NOMO-1 treated with DMSO at 0.1 percent for 48 hours (cell line): ENCODE measurements around the gene PA2G4.

Experiments
- DNase-seq: peaks from one replicate; lab custom pipeline; 2025; ENCODE audit not compliant: unreplicated experiment; lab: John Stamatoyannopoulos, UW

Gene PA2G4

GRCh38 chr12:56124133-56124532 lies 19.8 kb downstream of the PA2G4 start:
- no peak for DNase-seq

- peak; percentile 90 for DNase-seq
These were observed 22.4 kb downstream of the PA2G4 start for GRCh38 chr12:56126732-56127239.

- DNase-seq: no peak
These were observed 23.1 kb downstream of the PA2G4 start for GRCh38 chr12:56127485-56127887.

GRCh38 chr12:56127888-56128669 lies 23.7 kb downstream of the PA2G4 start, which contains the start of gene ESYT1:
Gene ESYT1 (plus strand): TSS chr12:56128267. CDS start chr12:56128320, 53 bp downstream.
- DNase-seq: peak; percentile 100

- DNase-seq: no peak
These were observed 24.4 kb downstream of the PA2G4 start for GRCh38 chr12:56128670-56129205.

GRCh38 chr12:56129206-56129941 lies 25.0 kb downstream of the PA2G4 start:
- peak; percentile 55 for DNase-seq

GRCh38 chr12:56129942-56130495 lies 25.7 kb downstream of the PA2G4 start:
- DNase-seq: no peak

GRCh38 chr12:56130876-56131275 lies 26.5 kb downstream of the PA2G4 start:
- DNase-seq: no peak

GRCh38 chr12:56134897-56135296 lies 30.5 kb downstream of the PA2G4 start:
- DNase-seq: no peak

- no peak for DNase-seq
These were observed 33.7 kb downstream of the PA2G4 start for GRCh38 chr12:56137853-56138571.

- peak; percentile 52 for DNase-seq
These were observed 37.8 kb downstream of the PA2G4 start for GRCh38 chr12:56141946-56142784.

GRCh38 chr12:56143217-56143616 lies 38.9 kb downstream of the PA2G4 start:
- no peak for DNase-seq

GRCh38 chr12:56143870-56144269 lies 39.5 kb downstream of the PA2G4 start:
- DNase-seq: no peak

- DNase-seq: no peak
These were observed 40.9 kb downstream of the PA2G4 start for GRCh38 chr12:56145217-56145616.

- no peak for DNase-seq
These were observed 42.4 kb downstream of the PA2G4 start for GRCh38 chr12:56146492-56147460.

GRCh38 chr12:56150563-56150962 lies 46.2 kb downstream of the PA2G4 start:
- DNase-seq: peak; percentile 25

- peak; percentile 61 for DNase-seq
These were observed 47.3 kb downstream of the PA2G4 start for GRCh38 chr12:56151672-56152131.

- DNase-seq: peak; percentile 89
These were observed 47.9 kb downstream of the PA2G4 start, which contains the start of gene MYL6B for GRCh38 chr12:56152132-56152755. Gene MYL6B (plus strand): TSS chr12:56152587. CDS start chr12:56153919, 1,332 bp downstream.
